SU-DHL-6 (cell line): ENCODE measurements around the gene VAMP1.
A peak's percentile ranks its signal among the peaks of the same experiment; 100 is the strongest.

Experiments used
- H2AFZ ChIP-seq: fragments of 200-600 bp; sonication (generic); 2 replicates; pipeline ENCODE4 v1.6.1; 2014; ENCODE audit warnings: low read depth, mild to moderate bottlenecking, moderate library complexity, mixed read lengths, antibody characterized with exemption, low read length; ENCODE audit not compliant: severe bottlenecking
- H3F3A ChIP-seq: fragments of 200-600 bp; shearing (Covaris generic); 2 replicates; pipeline ENCODE4 v1.6.0; 2016; ENCODE audit warnings: antibody characterized with exemption, mild to moderate bottlenecking; ENCODE audit not compliant: insufficient read depth
- H3K27ac ChIP-seq: fragments of 200-600 bp; sonication (generic); 2 replicates; pipeline ENCODE4 v1.5.1; 2016; ENCODE audit warnings: low read depth, mild to moderate bottlenecking, low read length, moderate library complexity, mixed read lengths
- H3K27me3 ChIP-seq: fragments of 200-600 bp; sonication (generic), shearing (Covaris generic); 2 replicates; pipeline ENCODE4 v1.6.0; 2014; ENCODE audit warnings: mild to moderate bottlenecking, low read length
- H3K36me3 ChIP-seq: fragments of 200-600 bp; sonication (generic); 2 replicates; pipeline ENCODE4 v1.6.1; 2014; ENCODE audit warnings: mild to moderate bottlenecking, low read length, mixed read lengths
- H3K4me2 ChIP-seq: fragments of 300-600, 200-600 bp; shearing (Covaris generic), sonication (generic); 2 replicates; pipeline ENCODE4 v1.6.0; 2014; ENCODE audit warnings: low read length, low read depth, mild to moderate bottlenecking; ENCODE audit not compliant: poor library complexity, severe bottlenecking
- H3K4me3 ChIP-seq: fragments of 200-600 bp; sonication (generic); 2 replicates; pipeline ENCODE4 v1.5.1; 2014; ENCODE audit warnings: antibody characterized with exemption, low read length, mild to moderate bottlenecking, mixed read lengths; ENCODE audit not compliant: insufficient read depth, poor library complexity, severe bottlenecking
- H3K79me2 ChIP-seq: fragments of 200-600 bp; sonication (generic); 2 replicates; pipeline ENCODE4 v1.6.1; 2014; ENCODE audit warnings: mild to moderate bottlenecking, low read length, moderate library complexity; ENCODE audit not compliant: insufficient read depth
- H3K9ac ChIP-seq: fragments of 200-600 bp; sonication (generic); 2 replicates; pipeline ENCODE4 v1.7.0; 2014; ENCODE audit warnings: mild to moderate bottlenecking, low read length
- H3K9me2 ChIP-seq: fragments of 200-600 bp; sonication (generic); replicated peaks from 2 replicates; pipeline ENCODE4 v1.6.1; 2014; ENCODE audit warnings: low read length; ENCODE audit not compliant: insufficient read depth
- H3K9me3 ChIP-seq: fragments of 200-600 bp; sonication (generic); 2 replicates; pipeline ENCODE4 v1.6.1; 2014; ENCODE audit warnings: low read length, mixed read lengths; ENCODE audit not compliant: insufficient read depth
- H4K20me1 ChIP-seq: fragments of 200-600 bp; sonication (generic); 2 replicates; pipeline ENCODE4 v1.6.1; 2014; ENCODE audit warnings: low read depth, mild to moderate bottlenecking, antibody characterized with exemption, low read length, moderate library complexity, mixed read lengths
- EZH2phosphoT487 ChIP-seq: fragments of 200-600 bp; sonication (generic), shearing (Covaris generic); conservative IDR thresholded peaks from 2 replicates; pipeline ENCODE4 v1.6.1; 2018; ENCODE audit warnings: mild to moderate bottlenecking, antibody characterized with exemption, low read length, moderate library complexity, mixed read lengths
- TF ChIP-seq, protein P1 (sequence below): fragments of 200-600 bp; sonication (generic); IDR thresholded peaks from one replicate; pipeline ENCODE4 v1.5.1; 2017; ENCODE audit warnings: antibody characterized with exemption, mild to moderate bottlenecking, low read length, moderate library complexity; ENCODE audit not compliant: insufficient read depth, poor library complexity, severe bottlenecking

VAMP1 gene, protein sequence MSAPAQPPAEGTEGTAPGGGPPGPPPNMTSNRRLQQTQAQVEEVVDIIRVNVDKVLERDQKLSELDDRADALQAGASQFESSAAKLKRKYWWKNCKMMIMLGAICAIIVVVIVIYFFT

DNA sequence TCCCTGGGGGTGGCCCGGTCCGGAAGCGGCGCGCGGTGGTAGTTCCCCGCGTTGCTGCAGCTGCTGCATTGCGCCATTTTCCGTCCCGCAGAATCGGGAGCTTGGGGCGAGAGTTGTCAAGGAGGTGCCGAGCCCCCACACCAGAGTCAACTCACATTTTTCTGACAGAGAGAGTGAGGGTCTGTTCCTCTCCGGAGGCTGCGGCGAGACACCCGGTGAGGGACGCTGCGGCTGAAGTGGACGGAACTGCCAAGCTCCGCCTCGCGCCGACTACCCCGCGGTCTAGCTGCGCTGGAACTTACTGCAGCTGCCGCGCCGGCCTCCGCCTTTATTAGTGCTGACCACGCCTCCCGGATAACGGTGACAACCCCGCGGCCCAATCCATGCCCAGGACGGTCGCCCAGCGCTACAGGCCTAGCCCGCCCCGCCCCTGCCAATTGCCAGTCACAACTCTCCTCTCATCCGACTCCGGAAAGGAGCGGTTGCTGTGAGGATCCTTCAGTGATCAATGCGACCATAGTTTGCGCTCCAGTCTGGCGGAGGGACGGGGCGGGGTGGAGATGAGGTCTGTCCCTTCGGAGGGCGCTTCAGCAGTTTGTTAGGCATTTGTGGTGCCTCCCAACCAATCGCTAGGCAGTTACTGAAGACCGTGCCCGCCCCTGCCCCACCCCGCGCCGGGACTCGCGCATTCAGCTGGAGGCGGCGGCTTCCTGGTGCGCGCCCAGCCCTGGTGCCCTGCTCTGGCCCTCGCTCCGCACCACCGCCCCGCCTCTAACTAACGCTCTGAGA is at the start of gene VAMP1:
TSS of gene VAMP1 (minus strand) at position 303 of the 789 bp plus-strand sequence. CDS start at position 157, 146 bp downstream.
- Histone ChIP-seq H3K9me3 (no peaks in the 10 kb centered on the region), H2AFZ (peak within 1 kb of the TSS; percentile 72), H3K4me3 (peak within 1 kb of the TSS; percentile 80), H4K20me1 (no peaks in the 10 kb centered on the region; the same call in 1 of the 2 replicates), H3K4me2 (peak within 1 kb of the TSS; percentile 88), H3K27me3 (no peaks in the 10 kb centered on the region), H3K9me2 (no peaks in the 10 kb centered on the region), H3K27ac (peak within 1 kb of the TSS; percentile 75), H3K9ac (peak within 1 kb of the TSS; percentile 91), H3F3A (peaks cover 17% of the 10 kb centered on the region), H3K79me2 (peaks cover 45% of the 10 kb centered on the region), H3K36me3 (peaks cover 3% of the 10 kb centered on the region)
- TF ChIP-seq, protein P1, sequence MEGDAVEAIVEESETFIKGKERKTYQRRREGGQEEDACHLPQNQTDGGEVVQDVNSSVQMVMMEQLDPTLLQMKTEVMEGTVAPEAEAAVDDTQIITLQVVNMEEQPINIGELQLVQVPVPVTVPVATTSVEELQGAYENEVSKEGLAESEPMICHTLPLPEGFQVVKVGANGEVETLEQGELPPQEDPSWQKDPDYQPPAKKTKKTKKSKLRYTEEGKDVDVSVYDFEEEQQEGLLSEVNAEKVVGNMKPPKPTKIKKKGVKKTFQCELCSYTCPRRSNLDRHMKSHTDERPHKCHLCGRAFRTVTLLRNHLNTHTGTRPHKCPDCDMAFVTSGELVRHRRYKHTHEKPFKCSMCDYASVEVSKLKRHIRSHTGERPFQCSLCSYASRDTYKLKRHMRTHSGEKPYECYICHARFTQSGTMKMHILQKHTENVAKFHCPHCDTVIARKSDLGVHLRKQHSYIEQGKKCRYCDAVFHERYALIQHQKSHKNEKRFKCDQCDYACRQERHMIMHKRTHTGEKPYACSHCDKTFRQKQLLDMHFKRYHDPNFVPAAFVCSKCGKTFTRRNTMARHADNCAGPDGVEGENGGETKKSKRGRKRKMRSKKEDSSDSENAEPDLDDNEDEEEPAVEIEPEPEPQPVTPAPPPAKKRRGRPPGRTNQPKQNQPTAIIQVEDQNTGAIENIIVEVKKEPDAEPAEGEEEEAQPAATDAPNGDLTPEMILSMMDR = no peak
- no peak for TF ChIP-seq EZH2phosphoT487

DNA sequence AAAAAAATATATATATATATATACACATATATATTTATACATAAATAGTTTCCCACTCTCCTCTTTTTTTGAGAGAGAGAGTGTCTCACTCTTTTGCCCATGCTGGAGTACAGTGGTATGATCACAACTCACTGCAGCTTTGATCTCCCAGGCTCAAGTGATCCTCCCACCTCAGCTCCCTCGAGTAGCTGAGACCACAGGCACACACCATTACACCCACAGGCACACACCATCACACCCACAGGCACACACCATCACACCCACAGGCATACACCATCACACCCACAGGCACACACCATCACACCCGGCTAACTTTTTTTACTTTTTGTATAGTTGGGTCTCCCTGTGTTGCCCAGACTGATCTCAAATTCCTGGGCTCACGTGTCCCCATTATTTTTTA is 49.7 kb upstream of the VAMP1 start:
- TF ChIP-seq EZH2phosphoT487 = no peak
- Histone ChIP-seq H4K20me1 (no peaks in the 10 kb centered on the region), H3F3A (no peaks in the 10 kb centered on the region), H3K79me2 (no peaks in the 10 kb centered on the region), H3K27ac (no peak overlapping the region), H3K27me3 (no peaks in the 10 kb centered on the region), H3K9ac (no peak overlapping the region), H2AFZ (no peak overlapping the region), H3K36me3 (peaks cover 77% of the 10 kb centered on the region), H3K4me3 (no peak overlapping the region), H3K9me2 (no peaks in the 10 kb centered on the region), H3K9me3 (no peaks in the 10 kb centered on the region), H3K4me2 (no peak overlapping the region)

DNA sequence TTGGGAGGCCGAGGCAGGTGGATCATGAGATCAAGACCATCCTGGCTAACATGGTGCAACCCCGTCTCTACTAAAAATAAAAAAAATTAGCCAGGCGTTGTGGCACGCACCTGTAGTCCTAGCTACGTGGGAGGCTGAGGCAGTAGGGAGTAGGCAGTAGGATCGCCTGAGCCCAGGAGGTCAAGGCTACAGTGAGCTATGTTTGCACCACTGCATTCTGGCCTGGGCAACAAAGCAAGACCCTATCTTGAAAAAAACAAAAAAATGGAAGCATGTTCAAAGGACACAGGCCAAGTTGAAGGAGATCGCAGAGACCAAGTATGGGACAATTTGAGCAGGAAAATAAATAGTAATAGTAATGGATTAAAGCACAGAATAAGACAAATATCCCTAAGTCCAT is 37.6 kb upstream of the VAMP1 start:
- Histone ChIP-seq H3K9me3 (no peaks in the 10 kb centered on the region), H3K9me2 (no peaks in the 10 kb centered on the region), H3K79me2 (peaks cover 64% of the 10 kb centered on the region), H3K36me3 (peaks cover 37% of the 10 kb centered on the region; the same call in 1 of the 2 replicates), H3K27me3 (no peaks in the 10 kb centered on the region), H3K4me2 (no peak overlapping the region), H2AFZ (no peak overlapping the region), H3K9ac (no peak overlapping the region), H4K20me1 (0 out of 2 replicates have a peak, but pooled peaks cover 7% of the 10 kb centered on the region), H3K27ac (no peak overlapping the region), H3F3A (no peaks in the 10 kb centered on the region), H3K4me3 (no peak overlapping the region)
- no peak for TF ChIP-seq EZH2phosphoT487
- TF ChIP-seq, protein P1 = no peak
